GM12891 (cell line): Measurements from ENCODE around the gene ZNF581.

Experiments
- DNase-seq: peaks from one replicate; pipeline ENCODE4 v3.0.0; 2011; ENCODE audit warnings: low spot score; ENCODE audit not compliant: insufficient read length
- FAIRE-seq: peaks from 2 replicates; lab custom pipeline; 2011; peaks lifted over from hg19 to GRCh38; lab: Jason Lieb, UNC
- PAX5 ChIP-seq: IDR thresholded peaks from 2 replicates; pipeline ENCODE4 v1.6.1; 2011; ENCODE audit warnings: low read length, moderate library complexity, mild to moderate bottlenecking; ENCODE audit not compliant: insufficient read depth, severe bottlenecking
- POLR2A ChIP-seq: IDR thresholded peaks from 2 replicates; pipeline ENCODE4 v1.6.1; 2011; ENCODE audit warnings: low read depth, low read length, control low read depth
- POLR2AphosphoS5 ChIP-seq: IDR thresholded peaks from 2 replicates; pipeline ENCODE4 v1.6.1; 2011; ENCODE audit warnings: low read depth, low read length, control low read depth
- POU2F2 ChIP-seq: IDR thresholded peaks from 2 replicates; pipeline ENCODE4 v1.6.1; 2011; ENCODE audit warnings: low read depth, mild to moderate bottlenecking, control low read depth, low read length, moderate library complexity
- SPI1 ChIP-seq: IDR thresholded peaks from 2 replicates; pipeline ENCODE4 v1.6.1; 2011; ENCODE audit warnings: low read depth, low read length, control low read depth
- TAF1 ChIP-seq: IDR thresholded peaks from 2 replicates; pipeline ENCODE4 v1.6.1; 2011; ENCODE audit warnings: low read depth, low read length, control low read depth

Gene ZNF581

GRCh38 chr19:55601084-55601483 is 42.4 kb upstream of the ZNF581 start:
- DNase-seq (no peak), FAIRE-seq (no peak)
- TF ChIP-seq POLR2AphosphoS5 (no peak), POU2F2 (no peak), POLR2A (no peak)

GRCh38 chr19:55602104-55603001 is 41.1 kb upstream of the ZNF581 start:
- DNase-seq (no peak), FAIRE-seq (no peak)
- no peak for TF ChIP-seq POU2F2

GRCh38 chr19:55603115-55603514 is 40.3 kb upstream of the ZNF581 start:
- TF ChIP-seq PAX5 (no peak), POLR2A (no peak), SPI1 (no peak), POLR2AphosphoS5 (no peak), TAF1 (no peak), POU2F2 (no peak)
- FAIRE-seq, result no peak
- DNase-seq, result no peak

GRCh38 chr19:55603581-55604292 is 39.7 kb upstream of the ZNF581 start:
- no peak for DNase-seq
- TF ChIP-seq POU2F2 (no peak), SPI1 (no peak), POLR2A (no peak), POLR2AphosphoS5 (no peak), TAF1 (no peak), PAX5 (no peak)

GRCh38 chr19:55605207-55605636 is 38.2 kb upstream of the ZNF581 start:
- peak; percentile 91 for FAIRE-seq
- TF ChIP-seq POU2F2, result no peak
- TF ChIP-seq POLR2A, result no peak
- no peak for TF ChIP-seq POLR2AphosphoS5
- TF ChIP-seq PAX5, result no peak
- TF ChIP-seq SPI1, result no peak
- peak; percentile 90 for DNase-seq

More at GRCh38 chr19:55603581-55604292, 39.7 kb upstream of the ZNF581 start:
- FAIRE-seq, result no peak

GRCh38 chr19:55605637-55606470 is 37.6 kb upstream of the ZNF581 start, which contains the start of gene ZNF865:
Gene ZNF865 (plus strand): TSS chr19:55605647. CDS start chr19:55613619, 7,972 bp downstream.
- FAIRE-seq (peak; percentile 88), DNase-seq (no peak)
- peak; percentile 3; the same call in 1 of the 2 replicates for TF ChIP-seq TAF1
- TF ChIP-seq POU2F2, result no peak

- no peak for TF ChIP-seq POLR2AphosphoS5
- no peak for TF ChIP-seq PAX5
- TF ChIP-seq POU2F2, result no peak
- TF ChIP-seq TAF1, result no peak
- no peak for TF ChIP-seq SPI1
- TF ChIP-seq POLR2A, result no peak
- DNase-seq (no peak), FAIRE-seq (no peak)
Observed at GRCh38 chr19:55606471-55606787, 37.0 kb upstream of the ZNF581 start.

GRCh38 chr19:55606817-55607216 is 36.6 kb upstream of the ZNF581 start:
- TF ChIP-seq TAF1 (no peak), POLR2A (no peak), SPI1 (no peak), POU2F2 (no peak), POLR2AphosphoS5 (no peak), PAX5 (no peak)

GRCh38 chr19:55609326-55609725 is 34.1 kb upstream of the ZNF581 start:
- DNase-seq, result no peak
- FAIRE-seq, result no peak
- TF ChIP-seq PAX5 (no peak), POLR2AphosphoS5 (no peak), SPI1 (no peak)

More at GRCh38 chr19:55606817-55607216, 36.6 kb upstream of the ZNF581 start:
- DNase-seq (no peak), FAIRE-seq (no peak)
